K562 (cell line): ENCODE data around the gene NDUFA3. TPM values are rescaled to one million over a fixed set of nuclear protein-coding genes. Genes with fewer than 3 reads are reported as not detected.

Source experiments
- ATAC-seq: fragments of 200-7000 bp; cut with Tn5 transposase; 3 replicates; pipeline ENCODE4 v1.9.1; 2020; ENCODE audit warnings: moderate library complexity
- BruUV-seq: library from RNA; stranded (reverse); fragments of 400-500 nt; replicated peaks from 2 replicates; lab custom pipeline; 2021; lab: Mats Ljungman, UMichigan
- CTCF ChIA-PET: fragments of 300-600 bp; formaldehyde crosslinking; extraction: SDS; loops from one replicate; lab custom pipeline; 2021; ENCODE audit warnings: low intra/inter-chr PET ratio; lab: Yijun Ruan, JAX
- POLR2A ChIA-PET: fragments of 300-600, 350-650 bp; sonication (Branson Sonifier 250); formaldehyde crosslinking; extraction: SDS; loops from one replicate; lab custom pipeline; 2021; ENCODE audit warnings: antibody characterized with exemption, inconsistent platforms; lab: Yijun Ruan, JAX
- DNase-seq, 4 experiments: peaks; one replicate each; pipeline versions ENCODE4 v3.0.0 to v3.0.0-alpha.2; 2011 to 2018; ENCODE audit warnings: low spot score in 3 of 4, mixed read lengths in 3 of 4; ENCODE audit errors: extremely low read depth in 1 of 4
- FAIRE-seq: peaks from 2 replicates; lab custom pipeline; 2011; peaks lifted over from hg19 to GRCh38; lab: Jason Lieb, UNC
- H2AFZ ChIP-seq: 2 replicates; pipeline ENCODE4 v1.6.0; 2011; ENCODE audit warnings: low read depth, low read length, control low read depth, inconsistent platforms
- H3K27ac ChIP-seq: fragments of 200-600 bp; 3 replicates; pipeline ENCODE4 v1.8.0; 2011; ENCODE audit warnings: low read depth, mild to moderate bottlenecking, control low read depth, inconsistent platforms, low read length, moderate library complexity, mixed read lengths; ENCODE audit errors: extremely low read depth
- H3K27me3 ChIP-seq, 2 experiments: fragments of 300-600 bp in 1 of 2; 2 replicates in 1 of 2; 3 replicates in 1 of 2; pipeline versions ENCODE4 v1.6.0 to v1.8.0; 2011; ENCODE audit warnings: inconsistent platforms in 2 of 2, low read length in 2 of 2, mild to moderate bottlenecking in 1 of 2, mixed read lengths in 1 of 2, moderate library complexity in 1 of 2; ENCODE audit not compliant: control insufficient read depth in 2 of 2, insufficient read depth in 2 of 2
- H3K36me3 ChIP-seq: fragments of 300-600 bp; 3 replicates; pipeline ENCODE4 v1.8.0; 2011; ENCODE audit warnings: mild to moderate bottlenecking, low read length, inconsistent platforms; ENCODE audit not compliant: control insufficient read depth, insufficient read depth
- H3K4me1 ChIP-seq, 2 experiments: fragments of 200-600 bp in 1 of 2; replicated peaks in 1 of 2; 2 replicates in 1 of 2; 3 replicates in 1 of 2; pipeline versions ENCODE4 v1.5.1 to v1.8.0; 2011; ENCODE audit warnings: inconsistent platforms in 2 of 2, low read length in 2 of 2, mild to moderate bottlenecking in 1 of 2, mixed read lengths in 1 of 2, moderate library complexity in 1 of 2; ENCODE audit not compliant: control insufficient read depth in 2 of 2, insufficient read depth in 2 of 2
- H3K4me2 ChIP-seq: 2 replicates; pipeline ENCODE4 v1.6.1; 2011; ENCODE audit warnings: low read length, control low read depth, inconsistent platforms, mixed read lengths; ENCODE audit not compliant: insufficient read depth
- H3K4me3 ChIP-seq: fragments of 200-600 bp; sonication (generic), shearing (Covaris generic); 2 replicates; pipeline ENCODE4 v1.5.1; 2016; ENCODE audit warnings: control low read depth, inconsistent platforms
- H3K79me2 ChIP-seq: fragments of 200-600 bp; 3 replicates; pipeline ENCODE4 v1.8.0; 2011; ENCODE audit warnings: low read length, inconsistent platforms; ENCODE audit not compliant: control insufficient read depth, insufficient read depth
- H3K9ac ChIP-seq, 2 experiments: 2 replicates each; pipeline versions ENCODE4 v1.6.0 to v1.6.1; 2011; ENCODE audit warnings: low read depth in 2 of 2, low read length in 2 of 2, control low read depth in 1 of 2, inconsistent platforms in 1 of 2, mild to moderate bottlenecking in 1 of 2, mixed read lengths in 1 of 2; ENCODE audit not compliant: insufficient read depth in 1 of 2
- H3K9me1 ChIP-seq: one replicate; pipeline ENCODE4 v1.6.0; 2011; ENCODE audit warnings: inconsistent platforms, mild to moderate bottlenecking, low read length, moderate library complexity; ENCODE audit not compliant: control insufficient read depth, insufficient read depth
- H3K9me3 ChIP-seq: replicated peaks from 2 replicates; pipeline ENCODE4 v1.5.1; 2011; ENCODE audit warnings: low read depth, low read length, inconsistent platforms; ENCODE audit not compliant: control insufficient read depth, insufficient read depth
- H4K20me1 ChIP-seq: replicated peaks from 2 replicates; pipeline ENCODE4 v1.6.1; 2011; ENCODE audit warnings: low read length, inconsistent platforms, mixed read lengths; ENCODE audit not compliant: control insufficient read depth, insufficient read depth
- HES1 ChIP-seq: fragments of 450-650 bp; IDR thresholded peaks from 2 replicates; pipeline ENCODE4 v1.6.1; 2016; ENCODE audit warnings: low read depth, mild to moderate bottlenecking, moderate library complexity
- HNRNPK ChIP-seq: fragments of 200-400 bp; formaldehyde crosslinking; IDR thresholded peaks from one replicate; pipeline ENCODE4 v1.6.1; 2018; ENCODE audit warnings: mild to moderate bottlenecking, low read depth, low read length; ENCODE audit not compliant: poor library complexity, severe bottlenecking
- IRF2 ChIP-seq: sonication (generic); formaldehyde crosslinking; IDR thresholded peaks from 2 replicates; pipeline ENCODE4 v1.8.1; 2022; ENCODE audit warnings: mild to moderate bottlenecking, missing genetic modification reagents
- KAT2B ChIP-seq: IDR thresholded peaks from one replicate; pipeline ENCODE4 v1.6.1; 2012; ENCODE audit warnings: low read depth, mild to moderate bottlenecking, control low read depth, inconsistent platforms, low read length, moderate library complexity
- NELFE ChIP-seq: IDR thresholded peaks from 2 replicates; pipeline ENCODE4 v1.6.1; 2011; ENCODE audit warnings: mild to moderate bottlenecking; ENCODE audit not compliant: insufficient read depth, insufficient read length
- NR4A1 ChIP-seq, 2 experiments: fragments of 250-450 bp in 1 of 2; fragments of 450-650 bp in 1 of 2; sonication (Bioruptor Pico) in 1 of 2; IDR thresholded peaks; 2 replicates each; pipeline versions ENCODE4 v1.4.0 to v1.6.1; 2016 to 2020; ENCODE audit warnings: mild to moderate bottlenecking in 2 of 2, missing compliant biosample characterization in 1 of 2, missing genetic modification characterization in 1 of 2, moderate library complexity in 1 of 2
- PATZ1 ChIP-seq: fragments of 250-450 bp; sonication (Bioruptor Pico); IDR thresholded peaks from 2 replicates; pipeline ENCODE4 v1.5.0; 2020; ENCODE audit warnings: mild to moderate bottlenecking, borderline replicate concordance
- SMC3 ChIP-seq: conservative IDR thresholded peaks from 2 replicates; pipeline ENCODE4 v1.6.1; 2011; ENCODE audit warnings: low read depth, low read length, improper control_type of control experiment; ENCODE audit not compliant: insufficient read depth
- TAF1 ChIP-seq: IDR thresholded peaks from 2 replicates; pipeline ENCODE4 v1.6.1; 2011; ENCODE audit warnings: mild to moderate bottlenecking, low read length, moderate library complexity; ENCODE audit not compliant: insufficient read depth, control insufficient read depth, severe bottlenecking; ENCODE audit errors: extremely low read depth
- USF2 ChIP-seq: sonication (generic); formaldehyde crosslinking; IDR thresholded peaks from 2 replicates; pipeline ENCODE4 v1.5.0; 2020; ENCODE audit warnings: missing genetic modification reagents
- ZC3H4 ChIP-seq: sonication (generic); formaldehyde crosslinking; IDR thresholded peaks from 2 replicates; pipeline ENCODE4 v1.9.0; 2021; ENCODE audit warnings: missing genetic modification reagents, borderline replicate concordance
- ZNF23 ChIP-seq: fragments of 250-450 bp; sonication (Bioruptor Pico); IDR thresholded peaks from 2 replicates; pipeline ENCODE4 v1.4.0; 2020; ENCODE audit warnings: mild to moderate bottlenecking
- whole genome bisulfite sequencing: fragments of 100-300 bp; shearing (Covaris generic); methylation state at CpG from one replicate; pipeline ENCODE4 v1.1.6; 2016; ENCODE audit warnings: low coverage, mixed read lengths; ENCODE audit not compliant: insufficient coverage; ENCODE audit errors: missing lambda C conversion rate; 5-methylcytosine and 5-hydroxymethylcytosine counted together
- in situ Hi-C: fragments of 300-500 bp; cut with MboI; formaldehyde crosslinking; loops from 4 replicates; pipeline ENCODE4 v1.15.0; 2018; ENCODE audit warnings: inconsistent platforms, mixed read lengths
- intact Hi-C: fragments of 100-400 bp; cut with micrococcal nuclease; formaldehyde crosslinking; loops from 2 replicates; pipeline ENCODE4 v1.14.2; 2022
- polyA plus RNA-seq, 8 experiments: library from polyadenylated mRNA; depleted of rRNA in 4 of 8; stranded (reverse) in 5 of 8; unstranded in 3 of 8; fragments of >200 nt; fragmentation: Nextera tagmentation in 2 of 8; fragmentation: Illumina TruSeq in 1 of 8; extraction: Ambion mirVana in 2 of 8; extraction: Trizol in 1 of 8; gene quantifications; 2 replicates each; pipeline versions ENCODE4 v1.2.1 to v1.2.3, GENCODE V29; 2011 to 2014; ENCODE audit warnings: inconsistent platforms in 1 of 8, missing spikeins in 1 of 8
- total RNA-seq, 7 experiments: library from RNA; depleted of rRNA in 6 of 7; stranded (reverse); fragments of >200 nt in 6 of 7; fragmentation: Illumina TruSeq in 2 of 7; extraction: Trizol in 2 of 7; gene quantifications; 2 replicates each; pipeline versions ENCODE4 v1.2.1 to v1.2.3, GENCODE V29; 2011 to 2021; ENCODE audit warnings: low replicate concordance in 1 of 7

Gene NDUFA3
- total and polyA plus RNA-seq, 9 of the 15 experiments (the other 6 are each of a cell fraction or from before 2014, with no cell fraction given), result 39.2 to 279 (median 138) TPM

- Histone ChIP-seq H2AFZ (no peak overlapping the region), H3K27me3 (no peaks in the 10 kb centered on the region), H3K9ac (no peak overlapping the region), H3K9me1 (no peaks in the 10 kb centered on the region), H3K36me3 (peaks cover 72% of the 10 kb centered on the region; the same call in 2 of the 3 replicates), H3K4me2 (no peak overlapping the region), H3K4me1 (no peaks in the 10 kb centered on the region; a peak in 2 of 5 replicates), H4K20me1 (no peaks in the 10 kb centered on the region), H3K9me3 (no peaks in the 10 kb centered on the region), H3K4me3 (no peak overlapping the region), H3K27ac (no peak overlapping the region), H3K79me2 (no peaks in the 10 kb centered on the region)
- WGBS, result 96% methylated on average over 12 of the region's 20 CpGs
- FAIRE-seq (no peak), ATAC-seq (no peak), DNase-seq (no peak)
- TF ChIP-seq KAT2B, result no peak
- no peak for TF ChIP-seq USF2 (CRISPR knock-in tag)
- no peak for TF ChIP-seq IRF2 (CRISPR knock-in tag)
- no peak for TF ChIP-seq NR4A1 (CRISPR knock-in tag; IDR thresholded peaks at IDR 0.05)
- TF ChIP-seq NR4A1 (tag; IDR thresholded peaks at IDR 0.05), result no peak
- TF ChIP-seq NELFE, result no peak
- TF ChIP-seq SMC3, result no peak
- no peak for TF ChIP-seq ZC3H4 (CRISPR knock-in tag)
- TF ChIP-seq TAF1, result no peak
- TF ChIP-seq HES1, result no peak
- no peak for TF ChIP-seq PATZ1 (CRISPR knock-in tag)
- no peak for TF ChIP-seq ZNF23 (CRISPR knock-in tag)
- TF ChIP-seq HNRNPK, result no peak
- no TSS peak for BruUV-seq
- intact Hi-C loops, result no loop called here
- ChIA-PET CTCF (no interaction called here), POLR2A (no interaction called here)
- in situ Hi-C loops, result no loop called here
These were observed 25.7 kb downstream of the NDUFA3 start for GRCh38 chr19:54128441-54128725.
